Vagina (tissue), 2 donors: ENCODE results near the gene MAPRE2.

Experiments
- POLR2AphosphoS5 ChIP-seq, 2 donors: sonication (generic); formaldehyde crosslinking; IDR thresholded peaks; one replicate each; pipeline ENCODE4 v1.9.0; 2017; ENCODE audit warnings: antibody characterized with exemption in 2 of 2, mild to moderate bottlenecking in 2 of 2, low read depth in 1 of 2; ENCODE audit not compliant: insufficient read depth in 1 of 2
- TF ChIP-seq, protein P1 (sequence below), 3 experiments: fragments of 450-650 bp in 2 of 3; fragments of 200-600 bp in 1 of 3; sonication (generic) in 1 of 3; IDR thresholded peaks; one replicate each; pipeline ENCODE4 v1.5.1; 2017 to 2019; ENCODE audit warnings: antibody characterized with exemption in 3 of 3, mild to moderate bottlenecking in 2 of 3, moderate library complexity in 2 of 3

DNA sequence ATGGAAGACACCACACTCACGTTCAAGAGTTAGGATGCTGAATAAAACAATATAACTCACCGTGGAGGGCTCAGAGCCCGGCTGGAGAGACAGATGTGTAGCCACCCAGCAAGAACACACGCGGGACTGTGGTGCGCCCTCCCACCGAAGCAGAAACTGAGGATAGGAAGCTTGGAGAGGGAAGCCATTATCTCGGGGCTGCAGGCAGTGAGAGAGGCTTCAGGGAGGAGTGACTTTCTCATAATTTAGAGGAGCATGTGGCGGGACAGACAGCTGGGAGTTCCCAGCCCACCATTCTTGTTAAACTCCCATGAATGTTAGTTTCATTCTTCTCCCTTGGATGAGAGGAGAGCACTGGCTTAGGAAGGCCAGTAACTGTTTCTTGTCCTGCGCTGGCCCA is 96.4 kb downstream of the MAPRE2 start:
- TF ChIP-seq, protein P1, sequence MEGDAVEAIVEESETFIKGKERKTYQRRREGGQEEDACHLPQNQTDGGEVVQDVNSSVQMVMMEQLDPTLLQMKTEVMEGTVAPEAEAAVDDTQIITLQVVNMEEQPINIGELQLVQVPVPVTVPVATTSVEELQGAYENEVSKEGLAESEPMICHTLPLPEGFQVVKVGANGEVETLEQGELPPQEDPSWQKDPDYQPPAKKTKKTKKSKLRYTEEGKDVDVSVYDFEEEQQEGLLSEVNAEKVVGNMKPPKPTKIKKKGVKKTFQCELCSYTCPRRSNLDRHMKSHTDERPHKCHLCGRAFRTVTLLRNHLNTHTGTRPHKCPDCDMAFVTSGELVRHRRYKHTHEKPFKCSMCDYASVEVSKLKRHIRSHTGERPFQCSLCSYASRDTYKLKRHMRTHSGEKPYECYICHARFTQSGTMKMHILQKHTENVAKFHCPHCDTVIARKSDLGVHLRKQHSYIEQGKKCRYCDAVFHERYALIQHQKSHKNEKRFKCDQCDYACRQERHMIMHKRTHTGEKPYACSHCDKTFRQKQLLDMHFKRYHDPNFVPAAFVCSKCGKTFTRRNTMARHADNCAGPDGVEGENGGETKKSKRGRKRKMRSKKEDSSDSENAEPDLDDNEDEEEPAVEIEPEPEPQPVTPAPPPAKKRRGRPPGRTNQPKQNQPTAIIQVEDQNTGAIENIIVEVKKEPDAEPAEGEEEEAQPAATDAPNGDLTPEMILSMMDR (IDR thresholded peaks at IDR 0.05), result no peak
- no peak for TF ChIP-seq POLR2AphosphoS5 (IDR thresholded peaks at IDR 0.05; ENCODE audit: insufficient read depth in 1 of 2, low read depth in 1 of 2)
